NCI-H146 treated with DMSO at 0.1 percent for 48 hours (cell line): ENCODE data around the gene KLHL13.
"Not testable (repeated sequence)": the region's sequence is repeated elsewhere in the genome, so short reads cannot be mapped to it uniquely, and the experiment has no call there.

Experiments
- DNase-seq: peaks from one replicate; lab custom pipeline; 2025; ENCODE audit not compliant: unreplicated experiment; lab: John Stamatoyannopoulos, UW

Gene KLHL13

GRCh38 chrX:117995378-117995777 is 121.2 kb downstream of the KLHL13 start:
- no peak for DNase-seq

GRCh38 chrX:117992192-117992723 is 124.4 kb downstream of the KLHL13 start:
- DNase-seq = no peak

DNA sequence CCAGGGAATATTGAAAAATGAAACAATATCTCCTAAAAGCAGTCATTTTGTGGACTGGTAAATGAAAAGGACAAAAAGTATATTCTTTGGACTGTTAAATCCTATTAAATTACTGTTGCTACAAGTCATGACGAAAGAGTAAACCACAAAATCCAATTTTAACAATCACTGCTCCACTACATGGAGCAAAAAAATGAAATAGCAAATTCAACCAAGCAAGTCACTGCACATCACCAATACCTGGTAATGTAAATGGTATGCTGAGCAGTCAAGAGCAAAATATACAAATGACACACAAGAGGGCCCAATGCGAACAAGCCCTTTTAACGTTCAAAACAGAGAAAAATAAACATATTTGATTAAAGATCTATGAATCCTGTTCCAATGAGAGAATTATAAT is 126.2 kb downstream of the KLHL13 start:
- DNase-seq = no peak

DNA sequence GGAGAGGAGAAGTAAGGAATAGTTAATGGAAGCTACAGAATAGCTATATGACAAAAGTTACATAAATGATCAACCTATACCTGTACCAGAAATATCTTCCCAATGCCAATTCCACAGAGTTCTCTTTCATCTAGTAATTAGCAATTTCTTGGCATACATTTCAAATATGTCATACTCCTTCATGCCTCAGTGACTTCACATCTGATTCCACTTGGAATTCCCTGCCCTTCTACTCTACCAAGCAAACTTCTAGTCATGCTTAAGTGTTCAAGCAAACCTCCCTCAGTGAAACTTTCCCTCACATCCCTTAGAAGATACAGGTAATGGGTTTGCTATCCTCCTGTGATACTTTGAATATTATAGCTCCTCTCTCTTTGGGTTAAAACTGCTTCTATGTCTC is 127.1 kb downstream of the KLHL13 start:
- no peak for DNase-seq

DNA sequence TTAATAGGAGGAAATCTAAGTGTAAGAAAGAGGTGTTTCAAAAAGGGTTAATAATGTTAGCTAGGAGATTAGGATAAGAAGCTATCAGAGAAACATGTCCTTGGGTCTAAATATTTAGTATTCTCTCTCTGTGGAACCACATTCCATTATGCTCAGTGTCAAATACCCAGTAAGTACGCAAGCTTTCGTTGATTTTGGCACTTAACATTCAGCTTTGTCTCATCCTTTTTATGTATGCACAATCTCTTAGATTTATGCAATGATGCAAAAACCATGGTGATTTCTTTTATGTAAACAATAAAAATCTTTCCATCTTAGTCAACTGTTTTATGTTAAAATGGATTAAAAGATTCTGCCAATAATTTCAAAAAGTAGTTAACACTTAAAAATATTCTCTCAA is 129.2 kb downstream of the KLHL13 start:
- DNase-seq = no peak

- DNase-seq = no peak
Measured at GRCh38 chrX:117985241-117985640, 131.4 kb downstream of the KLHL13 start.

GRCh38 chrX:117982694-117983392 is 133.8 kb downstream of the KLHL13 start:
- no peak for DNase-seq

GRCh38 chrX:117978402-117978801 is 138.2 kb downstream of the KLHL13 start:
- DNase-seq = no peak

DNA sequence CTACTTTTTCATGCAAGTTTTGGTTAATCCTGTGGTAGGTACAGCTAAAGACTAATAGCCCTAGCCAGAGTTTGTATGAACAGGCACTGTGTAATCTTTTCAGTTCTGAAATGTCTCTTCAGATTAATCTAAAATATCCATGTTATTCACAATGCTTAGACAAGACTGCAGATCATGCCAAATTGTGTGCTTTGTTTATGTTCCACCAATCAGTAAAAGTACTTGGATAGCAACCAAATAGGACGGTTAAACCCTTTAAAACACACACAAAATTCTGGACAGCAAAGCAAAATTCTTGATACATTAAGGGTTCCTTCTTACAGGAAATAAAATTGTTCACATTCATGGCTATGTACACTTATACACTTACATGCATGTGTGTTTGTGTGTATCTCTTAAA is 139.1 kb downstream of the KLHL13 start:
- DNase-seq = no peak

GRCh38 chrX:117973110-117973807 is 143.4 kb downstream of the KLHL13 start:
- peak; percentile 69 for DNase-seq

GRCh38 chrX:117972711-117973109 is 143.9 kb downstream of the KLHL13 start:
- peak; percentile 57 for DNase-seq

GRCh38 chrX:117969782-117970181 is 146.8 kb downstream of the KLHL13 start:
- DNase-seq = peak; percentile 55

- peak; percentile 87 for DNase-seq
Measured at GRCh38 chrX:117969328-117969727, 147.3 kb downstream of the KLHL13 start.

GRCh38 chrX:117959045-117959444 is 157.6 kb downstream of the KLHL13 start:
- DNase-seq = no peak

GRCh38 chrX:117957128-117957527 is 159.5 kb downstream of the KLHL13 start:
- DNase-seq = no peak

- not testable (repeated sequence) for DNase-seq
Measured at GRCh38 chrX:117939296-117939695, 177.3 kb downstream of the KLHL13 start.

- no peak for DNase-seq
Measured at GRCh38 chrX:117936118-117936517, 180.5 kb downstream of the KLHL13 start.

GRCh38 chrX:117930116-117930515 is 186.5 kb downstream of the KLHL13 start:
- DNase-seq = not testable (repeated sequence)

DNA sequence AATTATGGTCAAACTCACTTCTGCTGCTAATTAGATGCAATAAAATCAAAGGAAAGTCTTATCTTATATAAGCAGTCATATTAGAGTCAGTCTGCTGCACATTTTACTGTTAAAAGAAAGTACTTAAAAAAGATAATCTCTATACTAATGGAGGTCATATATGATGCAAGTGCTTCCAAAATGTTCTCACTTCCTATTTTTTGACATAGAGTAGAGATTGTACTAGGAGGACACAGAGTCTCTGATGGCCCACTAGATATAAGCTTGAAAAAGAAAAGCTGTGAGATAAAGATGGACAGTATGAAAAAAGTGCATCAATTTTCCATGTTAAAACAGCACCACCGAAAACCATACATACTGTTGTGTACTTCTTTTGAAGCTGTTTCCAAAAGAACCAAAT is 196.9 kb downstream of the KLHL13 start:
- DNase-seq = no peak

DNA sequence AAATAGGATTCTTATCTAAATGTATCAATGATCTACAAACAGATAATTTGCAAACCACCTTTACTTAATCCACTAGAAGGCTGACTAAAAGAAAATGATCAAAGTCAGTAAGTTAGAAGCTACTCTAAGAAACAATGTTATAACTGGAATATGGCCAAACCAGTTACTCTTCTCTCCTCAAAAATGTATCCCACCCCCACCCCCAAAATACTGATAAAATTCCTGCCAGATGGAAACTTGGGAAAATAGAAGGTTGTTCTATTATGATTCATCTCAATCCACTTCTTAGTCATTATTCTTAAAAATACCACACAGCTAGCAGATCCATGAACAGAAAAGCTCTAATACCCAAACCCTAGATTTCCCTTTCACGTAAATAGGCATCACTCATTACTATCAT is 206.4 kb downstream of the KLHL13 start:
- DNase-seq = no peak

GRCh38 chrX:117898226-117898625 is 218.4 kb downstream of the KLHL13 start:
- DNase-seq = no peak

GRCh38 chrX:117895418-117895817 is 221.2 kb downstream of the KLHL13 start:
- DNase-seq = no peak
